ENCODE data around the gene CMC2.

The CMC2 gene

DNA sequence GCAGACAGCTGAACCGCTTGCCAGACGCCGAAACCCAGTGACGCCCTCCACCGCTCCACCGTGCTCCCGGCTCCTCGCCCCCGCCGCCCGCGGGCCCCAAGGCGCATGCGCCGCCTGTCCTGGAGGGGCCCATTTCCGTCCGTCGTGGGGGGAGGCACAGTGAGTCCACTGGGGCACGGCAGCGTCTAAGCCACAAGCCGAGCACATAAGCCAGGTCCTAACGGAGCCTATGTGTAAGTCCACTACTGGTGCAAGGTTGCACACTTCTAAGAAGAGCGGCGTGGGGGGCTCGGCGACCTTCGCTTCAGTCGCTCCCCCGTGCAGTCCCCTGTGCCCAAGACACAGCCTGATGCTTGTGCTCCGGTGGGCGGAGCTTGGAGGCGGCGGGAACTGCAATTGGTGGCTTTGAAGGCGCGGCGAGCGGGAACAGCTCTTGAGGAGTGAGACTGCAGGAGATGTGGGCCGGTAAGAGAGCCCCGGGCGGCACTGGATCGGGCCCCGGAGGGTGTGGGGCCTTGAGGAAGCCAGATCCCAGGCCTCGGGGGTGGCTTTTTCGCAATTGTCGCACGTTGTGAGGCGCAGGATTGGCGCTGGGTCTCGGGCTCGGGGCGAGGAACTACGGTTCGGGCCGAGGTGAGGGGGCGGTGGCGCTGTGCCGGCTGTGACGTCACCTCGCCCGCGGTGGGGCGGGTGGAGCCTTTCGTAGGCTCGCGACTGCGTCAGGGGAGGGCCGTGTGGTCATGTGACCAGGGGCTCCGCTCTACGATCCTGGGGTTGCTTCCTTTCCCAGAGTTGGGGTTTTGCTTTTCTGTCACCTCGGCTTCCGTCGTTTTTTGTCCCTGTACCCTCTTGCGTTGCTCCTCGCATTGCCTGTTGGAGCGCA, at the start of gene CMC2, which contains the start of gene CENPN:
TSS of gene CMC2 (minus strand) at position 73 of the 883 bp plus-strand sequence. CDS start 9,491 bp downstream, outside the sequence.
TSS of gene CENPN (plus strand) at position 402 of the 883 bp plus-strand sequence. CDS start 4,726 bp downstream, outside the sequence.
- DNase-seq, result peak; percentile 97

DNA sequence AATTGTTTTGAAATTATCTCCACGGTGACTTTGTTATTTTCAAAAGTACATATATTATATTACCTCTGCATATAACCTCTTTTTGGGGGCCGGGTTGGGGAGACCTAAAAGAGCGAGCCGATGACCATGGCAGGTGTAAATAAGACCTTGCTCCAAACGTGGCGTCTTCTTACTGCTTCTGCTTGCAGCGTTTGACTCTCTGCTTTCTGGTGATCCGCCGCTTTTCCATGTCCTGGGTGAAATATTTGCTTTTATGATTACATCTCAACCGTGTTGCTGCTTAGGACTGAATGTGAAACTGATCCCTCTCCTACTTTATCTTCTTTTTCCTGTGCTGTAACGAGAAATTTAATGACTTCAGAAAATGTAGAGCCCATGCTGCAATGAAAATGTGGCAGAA, 47.1 kb upstream of the CMC2 start:
- DNase-seq, result no peak

- no peak for DNase-seq
Observed at GRCh38 chr16:81042821-81043220, 36.1 kb upstream of the CMC2 start.

GRCh38 chr16:81041696-81042095, 35.0 kb upstream of the CMC2 start:
- no peak for DNase-seq

DNA sequence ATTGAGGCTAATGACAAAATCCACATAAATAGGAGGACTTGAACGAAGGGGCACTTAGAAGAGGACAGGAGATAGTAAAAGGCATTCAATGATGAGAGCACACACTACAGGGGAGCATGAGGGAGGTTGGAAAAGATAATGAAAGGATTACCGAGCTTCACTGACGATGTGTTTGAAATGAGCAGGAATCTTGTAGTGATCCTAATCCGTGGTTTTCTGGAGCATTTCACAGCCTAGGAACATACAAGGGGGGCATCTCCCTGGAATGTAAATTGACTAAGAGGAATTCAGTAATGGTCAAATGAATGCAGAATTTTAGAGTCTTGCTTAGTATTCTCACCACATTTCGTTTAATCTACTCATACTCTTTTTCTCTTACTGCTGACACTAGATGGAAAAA, 34.2 kb upstream of the CMC2 start:
- DNase-seq, result no peak

DNA sequence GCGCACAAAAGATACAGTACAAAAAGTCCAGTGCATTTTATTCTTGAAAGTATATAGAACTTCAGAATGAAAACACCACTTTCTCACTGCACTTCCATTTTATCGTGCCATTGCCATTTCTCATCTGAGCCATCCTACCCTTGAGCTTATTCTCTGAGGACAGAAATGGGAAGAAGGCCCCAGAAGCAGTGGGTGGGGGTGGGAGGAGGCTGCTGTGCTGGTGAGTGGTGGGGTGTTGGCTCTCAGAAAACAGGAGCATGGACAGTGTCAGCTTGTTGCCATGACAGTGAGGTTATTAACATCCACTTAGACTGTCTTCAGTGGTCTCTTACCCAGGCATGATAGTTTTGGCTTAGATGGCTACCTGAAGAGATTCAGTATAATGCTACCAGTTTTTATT, 33.4 kb upstream of the CMC2 start:
- DNase-seq, result no peak

DNA sequence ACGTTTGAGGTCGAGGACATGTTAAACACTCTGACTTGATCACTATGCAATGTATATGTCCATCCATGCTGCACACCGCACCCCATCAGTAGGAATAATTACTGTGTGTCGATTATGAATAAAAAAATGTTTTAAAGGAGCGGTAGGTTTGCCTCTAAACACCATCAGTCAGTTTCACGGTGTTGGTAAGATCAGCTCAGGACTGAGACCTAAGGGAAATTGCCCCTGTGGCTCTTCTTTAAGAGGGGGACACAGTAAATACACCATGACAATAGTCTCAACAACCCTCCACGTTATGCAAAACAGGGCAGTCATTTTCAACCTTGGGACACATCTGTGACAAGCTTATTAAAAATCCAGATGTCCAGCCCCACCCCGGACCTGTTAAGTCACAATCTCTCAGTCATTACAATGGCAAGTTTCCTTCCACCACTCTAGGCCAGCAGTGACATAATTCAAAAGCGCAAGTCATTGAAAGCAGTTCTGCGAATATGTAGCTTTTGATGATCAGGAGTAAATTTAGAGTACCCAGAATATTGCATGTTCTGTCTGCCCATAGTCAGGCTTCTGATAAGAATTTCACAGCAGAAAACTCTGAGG, 30.2 kb upstream of the CMC2 start:
- DNase-seq, result peak; percentile 58

DNA sequence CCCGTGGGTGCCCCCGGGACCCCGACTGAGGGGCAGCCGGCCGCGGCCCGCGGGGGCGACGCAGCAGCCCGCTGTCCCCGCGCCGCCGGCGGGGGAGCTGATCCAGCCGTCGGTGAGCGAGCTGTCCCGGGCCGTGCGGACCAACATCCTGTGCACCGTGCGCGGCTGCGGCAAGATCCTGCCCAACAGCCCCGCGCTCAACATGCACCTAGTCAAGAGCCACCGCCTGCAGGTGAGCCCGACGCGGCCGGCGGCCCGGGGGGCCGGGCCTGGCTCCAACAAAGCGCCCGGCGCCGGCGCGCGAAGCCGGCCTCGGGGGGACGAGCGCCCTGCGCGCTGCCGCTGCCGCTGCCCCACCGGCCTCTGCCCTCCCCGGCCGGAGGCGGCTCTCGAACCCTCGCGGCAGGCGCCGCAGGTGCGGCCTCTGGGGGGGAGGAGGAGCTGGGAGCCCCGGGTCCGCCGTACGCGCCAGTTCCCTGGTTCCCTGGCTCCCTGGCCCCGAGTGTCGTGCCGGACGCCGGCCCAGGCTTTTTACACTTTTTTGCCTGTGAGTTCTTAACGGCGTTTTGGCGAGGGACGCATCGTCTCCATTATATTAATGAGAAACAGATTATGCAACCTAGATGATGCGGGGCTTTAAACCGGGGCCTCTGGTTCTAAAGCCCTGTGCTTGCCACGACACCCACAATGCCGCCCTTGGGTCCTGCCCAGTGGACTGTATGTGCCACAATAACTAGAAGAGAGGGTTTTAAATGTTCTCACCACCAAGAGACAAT, 29.5 kb upstream of the CMC2 start:
- peak; percentile 44 for DNase-seq

DNA sequence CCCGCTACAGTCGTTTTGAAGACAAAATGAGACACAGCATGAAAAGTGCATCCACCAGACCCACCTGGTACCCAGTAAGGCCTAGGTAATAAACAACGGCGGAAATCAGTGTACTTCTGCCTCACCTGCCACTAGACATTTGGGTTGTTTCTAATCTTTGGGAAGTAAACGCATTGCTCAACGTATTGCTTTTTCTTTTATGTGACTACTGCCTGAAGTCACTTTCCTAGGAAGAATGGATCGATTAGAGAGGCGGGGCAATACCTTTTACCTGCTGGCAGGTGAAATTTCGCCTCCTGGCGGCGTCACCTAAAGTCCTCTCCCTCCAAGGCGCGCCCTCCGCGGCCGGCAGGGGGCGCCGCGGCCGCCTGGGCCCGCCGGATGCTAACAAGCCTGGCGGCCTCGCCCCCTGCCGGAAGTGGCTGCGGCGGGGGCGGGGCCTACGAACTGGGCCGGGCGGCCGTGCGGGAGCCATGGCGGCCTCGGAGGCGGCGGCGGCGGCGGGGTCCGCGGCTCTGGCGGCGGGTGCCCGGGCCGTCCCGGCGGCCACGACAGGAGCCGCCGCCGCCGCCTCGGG, 28.8 kb upstream of the CMC2 start, which contains the start of gene ATMIN:
TSS of gene ATMIN (plus strand) at position 445 of the 577 bp plus-strand sequence. CDS start at position 474, 29 bp downstream.
- DNase-seq, result peak; percentile 94

DNA sequence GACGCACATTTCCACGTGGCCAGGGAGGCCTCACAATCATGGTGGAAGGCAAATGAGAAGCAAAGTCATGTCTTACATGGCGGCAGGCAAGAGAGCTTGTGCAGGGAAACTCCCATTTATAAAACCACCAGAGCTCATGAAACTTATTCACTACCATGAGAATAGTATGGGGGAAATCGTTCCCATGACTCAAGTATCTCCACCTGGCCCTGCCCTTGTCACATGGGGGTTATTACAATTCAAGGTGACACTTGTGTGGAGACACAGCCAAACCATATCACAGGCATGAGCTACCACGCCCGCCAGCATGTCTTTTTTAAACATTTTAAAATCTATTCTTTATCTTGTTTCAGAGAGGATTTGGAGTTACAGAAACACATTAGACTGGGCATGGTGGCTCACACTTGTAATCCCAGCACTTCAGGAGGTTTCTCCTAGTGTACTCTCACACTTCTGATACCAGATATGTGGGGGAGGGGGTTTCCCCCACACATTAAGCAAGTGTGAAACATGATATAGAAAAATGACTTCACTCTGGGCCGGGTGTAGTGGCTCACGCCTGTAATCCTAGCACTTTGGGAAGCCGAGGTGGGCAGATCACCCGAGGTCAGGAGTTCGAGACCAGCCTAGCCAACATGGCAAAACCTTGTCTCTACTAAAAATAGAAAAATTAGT, 23.4 kb upstream of the CMC2 start:
- no peak for DNase-seq

- no peak for DNase-seq
Observed at GRCh38 chr16:81026429-81026828, 19.7 kb upstream of the CMC2 start.

DNA sequence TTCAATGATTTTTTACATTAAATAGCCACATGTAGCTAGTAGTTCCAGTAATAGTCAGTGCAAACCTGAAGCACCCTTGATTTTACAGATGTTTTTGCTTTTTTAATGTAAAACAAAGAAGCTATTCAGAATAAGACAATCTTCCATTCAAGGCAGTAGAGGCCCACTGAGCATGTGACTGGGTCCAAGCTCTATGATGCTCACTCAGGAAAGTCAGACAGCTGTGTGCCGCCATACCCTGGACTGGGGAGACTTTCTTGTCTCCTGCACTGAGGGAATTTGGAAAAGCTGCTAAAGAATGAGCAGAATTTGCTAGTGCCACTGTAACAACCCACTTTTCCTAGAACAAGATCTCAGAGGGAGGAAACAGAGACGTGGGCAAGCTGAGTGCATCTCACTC, 11.8 kb upstream of the CMC2 start:
- DNase-seq, result no peak

- no peak for DNase-seq
Observed at GRCh38 chr16:81014672-81015071, 8.0 kb upstream of the CMC2 start.

DNA sequence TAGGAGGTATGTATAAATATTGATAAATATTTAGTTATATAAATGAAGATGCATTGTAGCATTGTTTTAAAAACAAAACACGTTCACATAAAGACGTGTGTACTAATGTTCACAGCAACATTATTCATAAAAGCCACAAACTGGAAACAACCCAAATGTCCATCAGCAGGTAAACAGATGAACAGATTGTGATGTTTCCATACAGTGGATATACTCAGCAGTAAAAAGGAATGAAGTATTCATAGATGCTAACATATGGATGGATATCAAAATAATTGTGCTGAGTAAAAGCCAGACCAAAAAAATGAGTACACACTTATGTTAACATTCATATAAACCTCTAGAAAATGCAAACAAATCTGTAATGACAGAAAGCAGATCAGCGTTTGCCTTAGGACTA, 6.3 kb upstream of the CMC2 start:
- DNase-seq, result no peak

DNA sequence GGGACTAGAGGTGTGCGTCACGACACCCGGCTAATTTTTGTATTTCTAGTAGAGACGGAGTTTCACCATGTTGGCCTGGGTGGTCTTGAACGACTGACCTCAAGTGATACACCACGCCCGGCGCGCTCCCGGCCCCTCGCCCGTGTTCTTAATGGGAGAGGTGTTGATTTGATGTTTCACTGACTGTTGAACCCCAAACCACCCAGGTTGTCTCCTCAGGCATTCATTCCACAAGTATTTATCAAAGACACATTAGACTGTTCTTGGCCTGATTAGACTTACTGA, 1.8 kb upstream of the CMC2 start:
- DNase-seq, result no peak

GRCh38 chr16:81006211-81006812, 373 bp downstream of the CMC2 start:
- DNase-seq, result peak; percentile 77

DNA sequence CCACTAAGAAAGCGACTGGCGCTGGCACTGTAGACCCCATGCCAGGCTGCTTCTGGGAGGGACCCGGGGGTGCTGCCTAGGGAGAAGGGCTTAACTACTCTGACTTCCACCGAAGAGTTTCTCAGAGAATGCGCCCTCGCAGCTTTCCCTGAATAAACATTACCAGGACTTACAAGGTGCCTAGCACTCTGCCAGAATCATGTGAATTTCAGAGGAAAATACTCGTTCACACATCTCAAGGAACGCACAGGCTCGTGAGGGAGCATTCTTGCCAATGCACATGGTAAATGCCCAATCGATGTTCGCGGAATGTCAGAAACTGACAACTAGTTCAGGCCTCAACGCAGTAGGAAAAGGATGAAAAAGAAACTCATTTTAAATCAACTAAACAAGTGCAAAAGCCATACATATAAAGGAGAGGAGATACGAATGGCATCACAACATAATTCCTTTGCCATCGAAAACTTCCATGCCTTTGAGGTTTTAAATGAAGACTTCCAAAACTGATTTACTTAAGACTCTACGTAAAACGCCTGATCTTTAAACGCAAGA, 999 bp downstream of the CMC2 start:
- peak; percentile 67 for DNase-seq

- peak; percentile 91 for DNase-seq
Observed at GRCh38 chr16:81004646-81005353, 1.9 kb downstream of the CMC2 start.

GRCh38 chr16:81003610-81004460, 2.9 kb downstream of the CMC2 start:
- peak; percentile 66 for DNase-seq

DNA sequence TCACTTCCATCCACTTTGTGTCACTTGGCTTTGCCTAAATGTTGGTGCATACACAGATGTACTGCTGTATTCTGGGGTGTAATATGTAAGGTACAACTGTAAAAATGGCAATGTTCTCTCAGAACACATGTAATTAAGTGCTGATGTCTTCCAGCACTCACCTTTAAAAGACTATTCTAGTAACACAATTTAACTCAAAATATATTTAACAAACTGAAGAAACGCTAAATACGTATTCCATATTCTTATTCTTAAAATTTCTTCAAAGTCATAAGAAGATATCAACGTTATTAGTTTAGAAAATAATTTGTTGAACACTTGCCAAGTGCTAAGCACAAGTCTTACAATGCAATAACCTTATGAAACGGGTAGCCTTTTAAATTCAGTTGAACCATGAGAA, 3.6 kb downstream of the CMC2 start:
- DNase-seq, result no peak
